Right kidney (tissue), 9 donors: Measurements from ENCODE around the gene MS4A12.
"Not testable (repeated sequence)": the region's sequence is repeated elsewhere in the genome, so short reads cannot be mapped to it uniquely, and the experiment has no call there.

ENCODE experiments used
- DNase-seq: peaks from one replicate; pipeline ENCODE4 v3.0.0-alpha.2; 2016
- long read RNA-seq, 8 donors: transcript quantifications; one replicate each; lab custom pipeline, GENCODE V29; 2026

Gene MS4A12, protein sequence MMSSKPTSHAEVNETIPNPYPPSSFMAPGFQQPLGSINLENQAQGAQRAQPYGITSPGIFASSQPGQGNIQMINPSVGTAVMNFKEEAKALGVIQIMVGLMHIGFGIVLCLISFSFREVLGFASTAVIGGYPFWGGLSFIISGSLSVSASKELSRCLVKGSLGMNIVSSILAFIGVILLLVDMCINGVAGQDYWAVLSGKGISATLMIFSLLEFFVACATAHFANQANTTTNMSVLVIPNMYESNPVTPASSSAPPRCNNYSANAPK
- long read RNA-seq, donor 1 = 0 reads
- long read RNA-seq, donor 2 = 0 reads
- long read RNA-seq, donor 3 = 0 reads
- long read RNA-seq, donor 4 = 0 reads
- long read RNA-seq, donor 5 = 0 reads
- long read RNA-seq, donor 6 = 0 reads
- long read RNA-seq, donor 7 = 0 reads
- long read RNA-seq, donor 8 = 0 reads

DNA sequence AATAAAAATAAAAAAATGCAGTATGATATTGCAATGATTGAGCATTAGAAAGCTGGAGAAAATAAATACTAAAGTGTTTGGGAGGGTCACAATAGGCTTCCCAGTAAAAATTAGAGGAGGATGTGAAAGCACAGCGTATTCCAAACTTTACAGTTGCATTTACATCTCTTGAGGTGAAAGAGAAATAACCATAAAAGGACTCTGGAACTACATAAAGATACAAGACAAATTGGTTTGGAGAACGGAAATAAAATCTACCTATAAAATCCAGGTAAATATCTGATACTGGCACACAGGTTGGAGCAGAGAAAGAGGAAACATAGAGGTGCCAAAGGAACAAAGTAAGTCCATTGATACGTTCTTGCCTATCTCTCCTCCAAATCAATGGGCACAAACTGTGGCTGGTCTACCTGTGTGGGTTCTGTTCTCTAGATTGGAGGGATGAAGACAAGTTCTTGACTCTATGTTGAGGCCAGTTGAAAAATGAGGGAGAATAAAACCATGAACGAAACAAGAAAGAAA is at the start of gene MS4A12:
TSS of gene MS4A12 (plus strand) at position 291 of the 522 bp plus-strand sequence. CDS start 4,541 bp downstream, outside the sequence.
- no peak for DNase-seq

GRCh38 chr11:60447070-60447469 is 45.5 kb upstream of the MS4A12 start:
- DNase-seq = no peak

GRCh38 chr11:60447846-60448245 is 44.7 kb upstream of the MS4A12 start:
- no peak for DNase-seq

GRCh38 chr11:60451185-60451584 is 41.4 kb upstream of the MS4A12 start:
- not testable (repeated sequence) for DNase-seq

GRCh38 chr11:60454212-60454611 is 38.4 kb upstream of the MS4A12 start:
- no peak for DNase-seq

GRCh38 chr11:60455531-60456042 is 37.0 kb upstream of the MS4A12 start, which contains the start of gene MS4A1:
Gene MS4A1, plus strand, starts transcription at chr11:60455847. Its CDS starts 6,528 bp downstream, at chr11:60462375.
- DNase-seq = no peak

DNA sequence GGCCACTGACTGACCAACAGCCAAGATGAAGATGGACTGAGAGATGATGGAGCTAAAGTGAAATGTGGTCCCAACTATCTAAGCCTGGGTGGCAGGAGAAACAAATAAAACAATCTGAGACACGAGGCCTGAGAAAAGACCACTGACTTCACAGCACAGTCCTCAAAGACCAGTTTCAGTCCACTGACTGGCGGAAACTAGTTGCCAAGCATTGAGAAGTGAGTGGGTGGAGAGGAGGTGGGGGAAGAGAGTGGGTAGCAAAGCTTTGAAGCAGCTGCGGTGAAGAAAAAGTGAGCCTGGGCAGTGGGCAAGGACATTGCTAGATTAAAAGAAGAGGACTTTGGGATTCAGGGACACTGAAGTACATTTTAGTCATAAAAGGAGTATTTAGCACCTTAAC is 35.0 kb upstream of the MS4A12 start:
- DNase-seq = no peak

DNA sequence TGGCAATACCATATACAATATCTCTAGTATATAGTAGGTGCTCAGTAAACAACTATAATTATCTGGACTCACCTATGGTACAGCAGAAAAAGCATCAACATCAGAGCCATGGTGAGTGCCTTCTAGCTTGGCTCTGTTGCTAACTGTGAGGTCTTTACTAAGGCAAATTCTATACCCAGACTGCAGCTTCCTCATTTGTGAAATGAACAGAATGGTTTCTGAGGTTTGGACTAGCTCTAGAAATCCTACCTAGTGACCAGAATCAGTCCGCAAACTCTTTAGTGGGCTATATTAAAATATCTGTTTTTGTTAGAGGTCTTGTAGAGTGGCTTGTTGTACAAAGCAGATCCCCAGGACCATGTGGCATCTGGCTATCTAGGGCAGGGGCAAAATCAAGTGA is 33.2 kb upstream of the MS4A12 start:
- no peak for DNase-seq

DNA sequence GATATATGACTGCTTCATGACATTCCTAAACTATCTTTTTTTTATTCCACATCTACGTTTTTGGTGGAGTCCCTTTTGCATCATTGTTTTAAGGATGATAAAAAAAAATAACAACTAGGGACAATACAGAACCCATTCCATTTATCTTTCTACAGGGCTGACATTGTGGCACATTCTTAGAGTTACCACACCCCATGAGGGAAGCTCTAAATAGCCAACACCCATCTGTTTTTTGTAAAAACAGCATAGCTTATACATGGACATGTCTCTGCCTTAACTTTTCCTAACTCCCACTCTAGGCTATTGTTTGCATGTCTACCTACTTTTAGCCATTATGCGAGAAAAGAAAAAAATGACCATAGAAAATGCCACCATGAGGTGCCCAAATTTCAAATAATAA is 23.7 kb upstream of the MS4A12 start:
- no peak for DNase-seq

GRCh38 chr11:60469723-60470122 is 22.9 kb upstream of the MS4A12 start:
- DNase-seq = no peak

- DNase-seq = no peak
Observed at GRCh38 chr11:60477035-60477445, 15.5 kb upstream of the MS4A12 start.

DNA sequence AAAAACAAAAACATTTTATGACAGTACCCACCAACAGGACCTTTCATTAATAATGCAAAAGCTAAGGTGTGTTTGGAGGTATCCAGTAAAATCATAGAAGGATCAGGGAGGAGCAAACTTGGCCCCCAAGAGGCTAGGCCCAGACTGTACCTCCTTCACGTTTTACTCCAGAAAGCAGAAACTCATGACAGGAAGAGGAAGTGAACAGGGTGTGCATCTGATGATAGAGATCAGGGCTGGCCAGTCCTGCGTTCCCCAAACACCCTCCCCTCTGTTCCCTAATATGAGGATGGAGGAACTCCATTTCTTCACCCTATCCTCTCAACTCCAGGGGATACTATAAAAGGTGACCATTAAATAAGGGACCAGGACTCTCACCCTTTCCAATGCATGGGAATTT is 10.2 kb upstream of the MS4A12 start:
- no peak for DNase-seq

DNA sequence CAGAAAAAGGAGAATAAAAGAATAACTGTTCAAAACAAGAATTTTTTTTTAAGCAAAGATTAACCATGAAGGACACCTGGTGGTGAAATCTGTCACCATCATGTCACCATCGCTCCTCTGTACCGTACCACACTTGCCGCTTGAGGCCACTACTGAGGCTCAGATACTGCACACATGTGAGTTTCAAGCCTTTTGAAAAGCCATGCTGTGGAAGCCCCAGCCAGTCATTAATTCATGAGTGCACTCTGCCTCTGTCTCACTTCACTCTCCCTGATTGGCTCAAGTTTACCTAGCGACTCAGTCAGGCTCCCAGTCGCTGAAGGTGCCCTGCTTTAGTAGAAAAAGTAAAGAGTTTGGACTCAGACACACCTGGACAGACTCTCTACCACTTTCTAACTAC is 6.6 kb upstream of the MS4A12 start:
- DNase-seq = no peak

DNA sequence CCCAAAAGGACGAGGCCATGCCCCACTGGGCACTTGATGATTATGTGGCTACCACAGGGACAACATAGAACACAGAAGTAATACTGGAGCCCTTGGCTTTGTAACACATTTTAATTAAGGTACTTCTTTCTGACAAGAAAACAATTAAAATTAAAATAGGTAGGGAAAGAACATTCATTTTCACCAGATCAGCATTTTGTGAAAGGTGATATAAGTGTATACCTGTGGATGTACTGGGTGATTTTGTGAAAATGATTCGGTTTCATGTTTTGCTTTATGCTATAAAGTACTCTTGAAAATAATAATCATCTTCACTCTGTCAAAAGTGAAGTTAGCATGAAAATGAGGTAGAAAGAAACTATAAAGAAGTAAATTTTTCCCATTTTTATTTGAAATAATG is 876 bp downstream of the MS4A12 start:
- no peak for DNase-seq

- DNase-seq = no peak
Observed at GRCh38 chr11:60498399-60498798, 5.8 kb downstream of the MS4A12 start.

GRCh38 chr11:60498853-60499252 is 6.3 kb downstream of the MS4A12 start:
- DNase-seq = no peak

GRCh38 chr11:60500276-60500910 is 7.8 kb downstream of the MS4A12 start:
- no peak for DNase-seq

GRCh38 chr11:60502221-60502775 is 9.7 kb downstream of the MS4A12 start:
- no peak for DNase-seq

DNA sequence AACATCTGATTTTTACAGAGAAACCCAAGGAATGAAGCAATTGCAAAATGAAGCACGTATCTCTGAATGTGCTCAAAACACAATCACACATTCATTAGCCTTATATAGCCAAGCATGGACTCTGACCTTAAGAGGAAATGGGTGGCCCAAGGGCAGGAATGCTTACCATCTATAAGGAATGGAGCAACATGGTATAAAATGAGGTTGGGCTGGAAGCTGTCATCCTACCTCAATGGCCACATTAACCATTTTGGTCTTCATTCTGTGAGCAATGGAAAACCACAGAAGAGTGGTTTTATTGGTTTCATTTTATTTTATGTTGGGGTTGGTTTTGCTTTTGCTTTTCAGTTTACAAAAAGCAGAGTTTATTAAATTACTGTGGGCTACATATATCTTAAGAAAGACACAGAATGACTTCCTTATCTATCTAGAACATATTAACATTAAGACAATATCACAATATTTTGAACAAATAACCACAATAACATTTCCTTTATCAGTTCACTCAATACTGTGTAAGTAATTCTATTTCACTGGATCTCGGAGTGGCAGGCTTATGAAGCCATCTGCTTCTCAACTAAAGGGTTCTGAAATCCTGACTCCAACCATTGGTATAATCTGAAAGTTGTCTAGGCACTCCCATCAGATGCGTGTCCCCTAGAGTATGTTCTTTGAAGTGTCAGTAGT is 11.8 kb downstream of the MS4A12 start:
- no peak for DNase-seq

GRCh38 chr11:60509609-60510008 is 17.0 kb downstream of the MS4A12 start:
- DNase-seq = not testable (repeated sequence)

DNA sequence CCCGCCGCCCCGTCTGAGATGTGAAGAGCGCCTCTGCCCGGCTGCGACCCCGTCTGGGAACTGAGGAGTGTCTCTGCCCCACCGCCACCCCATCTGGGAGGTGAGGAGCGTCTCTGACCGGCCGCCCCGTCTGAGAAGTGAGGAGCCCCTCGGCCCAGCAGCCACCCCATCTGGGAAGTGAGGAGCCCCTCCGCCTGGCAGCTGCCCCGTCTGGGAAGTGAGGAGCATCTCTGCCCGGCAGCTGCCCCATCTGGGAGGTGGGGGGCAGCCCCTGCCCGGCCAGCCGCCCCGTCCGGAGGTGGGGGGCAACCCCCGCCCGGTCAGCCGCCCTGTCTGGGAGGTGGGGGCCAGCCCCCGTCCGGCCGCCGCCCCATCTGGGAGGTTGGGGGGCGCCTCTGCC is 17.6 kb downstream of the MS4A12 start:
- DNase-seq = not testable (repeated sequence)

DNA sequence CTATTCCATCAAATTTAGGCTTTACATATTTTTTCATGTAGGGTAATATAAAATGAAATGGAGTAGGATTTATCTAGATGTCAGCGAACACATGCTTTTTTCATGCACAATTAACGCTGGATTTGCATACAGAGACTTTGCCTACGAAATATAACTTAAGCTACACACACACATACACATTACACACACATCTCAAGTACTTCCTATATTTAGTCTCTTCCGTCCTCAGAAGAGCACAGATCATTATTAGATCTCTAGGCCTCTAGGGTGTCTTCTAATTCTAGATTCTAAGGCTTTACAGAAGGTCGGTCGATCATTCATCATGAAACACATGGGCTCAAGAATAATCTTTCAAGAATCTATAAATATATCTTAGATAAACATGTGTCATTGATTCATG is 18.8 kb downstream of the MS4A12 start:
- no peak for DNase-seq
